EL (cell line): Measurements from ENCODE around the gene CUX1.
"Not testable (repeated sequence)": the region's sequence is repeated elsewhere in the genome, so short reads cannot be mapped to it uniquely, and the experiment has no call there.

Experiments used
- DNase-seq: peaks from one replicate; pipeline ENCODE4 v3.0.0-alpha.2; 2016

Gene CUX1, protein sequence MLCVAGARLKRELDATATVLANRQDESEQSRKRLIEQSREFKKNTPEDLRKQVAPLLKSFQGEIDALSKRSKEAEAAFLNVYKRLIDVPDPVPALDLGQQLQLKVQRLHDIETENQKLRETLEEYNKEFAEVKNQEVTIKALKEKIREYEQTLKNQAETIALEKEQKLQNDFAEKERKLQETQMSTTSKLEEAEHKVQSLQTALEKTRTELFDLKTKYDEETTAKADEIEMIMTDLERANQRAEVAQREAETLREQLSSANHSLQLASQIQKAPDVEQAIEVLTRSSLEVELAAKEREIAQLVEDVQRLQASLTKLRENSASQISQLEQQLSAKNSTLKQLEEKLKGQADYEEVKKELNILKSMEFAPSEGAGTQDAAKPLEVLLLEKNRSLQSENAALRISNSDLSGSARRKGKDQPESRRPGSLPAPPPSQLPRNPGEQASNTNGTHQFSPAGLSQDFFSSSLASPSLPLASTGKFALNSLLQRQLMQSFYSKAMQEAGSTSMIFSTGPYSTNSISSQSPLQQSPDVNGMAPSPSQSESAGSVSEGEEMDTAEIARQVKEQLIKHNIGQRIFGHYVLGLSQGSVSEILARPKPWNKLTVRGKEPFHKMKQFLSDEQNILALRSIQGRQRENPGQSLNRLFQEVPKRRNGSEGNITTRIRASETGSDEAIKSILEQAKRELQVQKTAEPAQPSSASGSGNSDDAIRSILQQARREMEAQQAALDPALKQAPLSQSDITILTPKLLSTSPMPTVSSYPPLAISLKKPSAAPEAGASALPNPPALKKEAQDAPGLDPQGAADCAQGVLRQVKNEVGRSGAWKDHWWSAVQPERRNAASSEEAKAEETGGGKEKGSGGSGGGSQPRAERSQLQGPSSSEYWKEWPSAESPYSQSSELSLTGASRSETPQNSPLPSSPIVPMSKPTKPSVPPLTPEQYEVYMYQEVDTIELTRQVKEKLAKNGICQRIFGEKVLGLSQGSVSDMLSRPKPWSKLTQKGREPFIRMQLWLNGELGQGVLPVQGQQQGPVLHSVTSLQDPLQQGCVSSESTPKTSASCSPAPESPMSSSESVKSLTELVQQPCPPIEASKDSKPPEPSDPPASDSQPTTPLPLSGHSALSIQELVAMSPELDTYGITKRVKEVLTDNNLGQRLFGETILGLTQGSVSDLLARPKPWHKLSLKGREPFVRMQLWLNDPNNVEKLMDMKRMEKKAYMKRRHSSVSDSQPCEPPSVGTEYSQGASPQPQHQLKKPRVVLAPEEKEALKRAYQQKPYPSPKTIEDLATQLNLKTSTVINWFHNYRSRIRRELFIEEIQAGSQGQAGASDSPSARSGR (N-terminal part only)

DNA sequence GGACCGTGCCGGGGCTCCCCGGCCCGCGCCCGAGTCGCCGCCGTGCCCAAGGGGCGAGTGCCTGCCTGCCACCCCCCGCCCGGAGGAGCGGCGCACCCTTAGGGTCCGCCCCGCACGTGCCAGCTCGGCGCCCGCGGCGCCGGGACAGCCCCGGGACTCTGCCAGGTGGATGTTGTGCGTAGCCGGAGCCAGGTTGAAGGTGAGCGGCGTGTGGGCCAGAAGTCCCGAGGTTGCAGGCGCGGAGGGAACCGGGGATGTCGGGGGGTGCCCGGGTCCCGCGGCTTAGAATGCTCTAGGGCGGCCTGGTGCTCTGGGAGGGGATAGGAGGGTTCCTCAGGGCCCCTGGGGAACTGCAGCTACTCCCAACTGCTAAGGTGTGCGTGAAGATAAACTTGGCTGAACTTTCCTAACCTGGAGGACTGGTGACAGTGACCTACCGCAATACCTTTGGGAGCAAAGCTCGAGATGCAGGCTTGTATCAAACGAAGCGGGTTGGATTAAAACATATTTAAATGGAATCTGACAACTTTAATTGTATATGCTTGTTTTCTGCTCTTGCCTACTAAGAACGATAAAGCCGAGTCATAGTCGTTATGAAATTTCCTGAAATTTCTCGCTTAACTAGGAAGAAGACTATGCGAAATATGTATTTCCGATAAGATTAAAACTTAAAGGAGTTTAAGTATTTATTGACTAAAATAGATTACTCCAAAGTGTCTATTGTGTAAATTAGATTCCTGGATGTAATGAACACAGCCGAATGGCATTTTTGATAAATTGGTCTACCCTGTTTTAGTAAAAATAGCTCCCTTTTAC is at the start of gene CUX1:
TSS of gene CUX1 (plus strand) at position 156 of the 816 bp plus-strand sequence. CDS start at position 170, 14 bp downstream.
- peak; percentile 38 for DNase-seq

DNA sequence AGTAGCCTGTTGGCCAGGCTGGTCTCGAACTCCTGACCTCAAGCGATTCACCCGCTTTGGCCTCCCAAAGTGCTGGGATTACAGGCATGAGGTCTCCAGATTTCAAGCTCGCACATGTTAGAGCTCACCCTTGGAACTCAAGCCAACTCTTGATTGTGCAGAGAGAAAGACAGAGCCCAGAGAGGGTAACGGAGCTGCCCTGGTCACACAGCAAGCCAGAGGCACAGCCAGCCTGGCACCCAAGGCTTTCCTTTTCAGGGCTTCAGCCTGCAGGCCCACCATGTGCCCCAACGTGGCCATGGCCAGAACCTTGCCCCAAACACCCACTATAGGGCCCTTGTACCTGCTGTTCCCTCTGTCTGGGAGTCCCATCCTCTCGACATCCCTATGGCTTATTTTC is 49.1 kb upstream of the CUX1 start:
- no peak for DNase-seq

DNA sequence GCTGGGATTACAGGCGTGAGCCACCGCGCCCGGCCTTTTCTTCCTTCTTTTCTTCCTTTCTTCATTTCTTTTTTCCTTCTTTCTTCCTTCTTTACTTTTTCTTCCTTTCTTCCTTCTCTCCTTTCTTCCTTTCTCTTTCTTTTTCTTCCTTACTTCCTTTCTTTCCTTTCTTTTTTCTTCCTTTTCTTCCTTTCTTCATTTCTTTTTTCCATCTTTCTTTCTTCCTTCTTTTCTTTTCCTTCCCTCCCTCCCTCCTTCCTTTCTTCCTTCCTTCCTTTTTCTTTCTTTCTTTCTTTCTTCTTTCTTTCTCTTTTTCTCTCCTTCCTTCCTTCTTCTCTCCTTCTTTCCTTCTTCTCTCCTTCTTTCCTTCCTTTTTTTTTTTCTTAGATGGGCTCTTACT is 47.0 kb upstream of the CUX1 start:
- DNase-seq, result no peak

DNA sequence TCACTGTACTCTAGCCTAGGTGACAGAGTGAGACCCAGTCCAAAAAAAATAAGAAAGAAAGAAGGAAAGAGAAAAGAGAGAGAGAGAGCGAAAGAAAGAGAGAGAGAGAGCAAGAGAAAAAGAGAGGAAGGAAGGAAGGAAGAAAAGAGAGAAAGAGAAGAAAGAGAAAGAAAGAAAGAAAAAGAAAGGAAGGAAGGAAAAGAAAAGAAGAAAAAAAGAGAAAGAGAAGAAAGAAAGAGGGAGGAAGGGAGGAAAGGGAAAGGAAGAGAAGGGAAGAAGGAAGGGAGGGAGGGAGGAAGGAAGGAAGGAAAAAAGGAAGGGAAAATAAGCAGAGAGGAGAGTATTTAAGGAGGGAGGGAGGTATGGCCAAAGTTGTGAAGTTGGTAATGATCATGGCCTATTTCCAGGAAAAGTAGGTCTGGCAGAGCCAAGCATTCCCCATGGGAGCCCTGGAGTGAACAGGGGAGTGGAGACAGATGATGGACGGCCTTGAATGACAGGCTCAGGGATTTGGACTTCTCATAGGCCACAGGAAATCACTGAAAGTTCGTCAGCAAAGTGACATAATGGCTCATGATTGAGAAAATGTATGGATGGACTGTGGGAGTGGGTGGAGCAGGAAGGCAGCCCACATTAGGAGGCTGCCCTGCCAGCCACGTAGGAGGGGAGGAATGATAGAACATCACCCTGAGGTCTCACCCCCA is 44.8 kb upstream of the CUX1 start:
- no peak for DNase-seq

DNA sequence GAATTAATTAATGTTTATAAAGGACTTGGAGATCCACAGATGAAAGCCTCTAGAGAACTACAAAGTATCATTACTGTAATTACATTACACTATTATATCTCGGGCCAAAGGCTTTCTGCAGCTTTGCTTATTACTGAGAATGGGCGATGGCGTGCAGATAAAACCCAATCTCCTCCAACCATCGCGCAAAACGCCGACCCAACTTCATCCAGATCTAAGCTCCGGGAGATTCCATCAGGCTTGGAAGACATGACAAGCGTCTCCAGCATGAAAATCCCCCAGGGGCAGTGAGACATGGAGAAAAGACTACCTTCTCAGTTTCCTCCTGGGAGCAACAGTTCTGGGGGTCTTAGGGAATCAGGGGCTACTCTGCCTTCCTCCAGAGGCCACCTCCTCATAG is 42.2 kb upstream of the CUX1 start:
- DNase-seq, result no peak

DNA sequence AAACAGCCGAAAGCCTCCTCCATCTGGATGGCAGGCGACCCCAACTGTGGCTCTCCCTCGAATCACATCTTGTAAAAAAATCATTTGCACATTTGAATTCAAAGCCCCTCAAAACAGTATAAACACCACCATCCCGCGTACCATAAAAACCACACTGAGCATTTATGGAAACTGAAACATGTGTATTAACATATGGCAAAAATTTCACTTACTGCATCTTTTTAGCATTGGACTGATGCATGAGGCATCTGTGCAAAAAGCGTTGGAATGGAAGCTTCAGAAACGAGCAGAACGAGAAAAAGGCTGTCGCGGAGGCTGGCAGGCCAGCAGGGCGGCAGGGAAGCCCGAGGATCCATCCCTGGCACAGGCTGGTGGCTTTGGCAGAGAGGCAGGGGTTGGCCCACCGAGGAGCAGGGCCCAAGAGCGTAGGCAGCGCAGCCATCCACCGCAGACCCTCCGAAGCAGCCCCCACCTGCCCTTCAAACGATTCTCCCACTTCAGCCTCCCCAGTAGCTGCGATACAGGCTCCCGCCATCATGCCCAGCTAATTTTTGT is 39.3 kb upstream of the CUX1 start:
- DNase-seq, result no peak

DNA sequence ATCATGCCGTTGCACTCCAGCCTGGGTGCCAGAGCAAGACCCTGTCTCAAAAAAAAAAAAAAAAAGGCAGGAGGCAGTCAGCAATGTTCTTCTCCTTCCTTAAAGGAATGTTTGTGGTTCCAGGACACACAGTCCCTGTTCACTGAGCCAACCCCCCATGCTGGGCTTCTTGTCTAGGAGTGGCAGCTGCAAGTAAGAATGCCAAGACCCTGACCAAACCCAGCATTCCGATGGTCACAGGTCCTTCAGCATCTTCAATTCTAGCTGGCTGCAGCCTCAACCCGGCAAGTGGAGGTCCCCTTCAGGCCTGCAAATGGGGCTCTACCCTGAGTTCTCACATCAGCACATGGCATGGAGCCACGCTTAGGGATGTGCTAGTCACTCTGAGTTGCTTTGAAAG is 38.2 kb upstream of the CUX1 start:
- no peak for DNase-seq

DNA sequence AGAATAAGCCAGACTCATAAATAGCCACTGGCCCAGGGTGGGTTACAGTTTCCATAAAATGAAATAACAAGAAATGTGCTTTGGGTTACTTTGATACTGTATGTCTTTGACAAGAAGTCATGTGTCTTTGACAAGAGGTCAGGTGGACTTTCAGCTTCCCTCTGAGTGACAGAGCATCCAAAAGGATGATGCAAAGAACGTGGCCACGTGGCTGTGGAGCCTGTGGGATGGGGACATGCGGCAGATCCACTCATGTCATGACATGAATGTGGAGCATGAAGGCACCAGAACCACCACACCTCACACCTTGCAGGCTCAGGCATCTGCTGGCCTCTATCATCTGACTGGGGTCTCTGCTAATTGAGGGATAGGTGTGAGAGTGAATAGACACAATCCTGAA is 37.1 kb upstream of the CUX1 start:
- no peak for DNase-seq

DNA sequence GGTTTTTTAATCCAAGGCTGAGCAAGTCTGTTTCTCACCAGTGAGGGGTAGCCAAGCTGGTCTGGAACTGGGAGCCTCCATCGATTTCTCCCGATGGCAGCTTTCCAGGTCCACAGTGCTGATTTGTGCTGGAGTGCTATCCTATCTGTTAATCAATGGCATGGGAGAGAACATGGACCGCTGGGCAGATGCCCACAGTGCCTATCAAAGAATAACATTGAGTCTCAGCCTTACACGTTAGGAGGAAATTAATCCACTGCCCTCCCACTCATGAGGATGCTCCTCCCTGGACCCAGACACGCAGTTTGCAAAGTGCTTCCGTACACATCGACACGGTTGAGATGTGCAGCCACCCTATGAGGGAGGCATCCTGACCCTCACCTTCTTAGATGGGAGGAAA is 36.0 kb upstream of the CUX1 start:
- DNase-seq, result no peak

DNA sequence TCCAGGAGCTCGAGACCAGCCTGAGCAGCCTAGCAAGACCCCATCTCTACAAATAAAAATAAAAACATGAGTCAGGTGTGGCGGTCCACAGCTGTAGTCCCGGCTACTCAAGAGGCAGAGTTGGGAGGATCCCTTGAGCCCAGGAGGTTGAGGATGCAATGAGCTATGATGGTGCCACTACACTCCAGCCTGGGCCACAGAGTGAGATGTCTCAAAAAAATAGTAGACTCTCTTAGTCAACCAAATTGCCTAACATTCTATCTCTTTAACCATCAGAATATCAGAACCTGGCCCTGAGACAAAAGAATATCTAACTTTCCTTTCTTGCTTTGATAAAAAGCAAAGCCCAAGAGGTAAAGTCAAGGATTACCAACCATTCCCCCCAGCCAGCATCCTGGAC is 35.0 kb upstream of the CUX1 start:
- DNase-seq, result no peak

DNA sequence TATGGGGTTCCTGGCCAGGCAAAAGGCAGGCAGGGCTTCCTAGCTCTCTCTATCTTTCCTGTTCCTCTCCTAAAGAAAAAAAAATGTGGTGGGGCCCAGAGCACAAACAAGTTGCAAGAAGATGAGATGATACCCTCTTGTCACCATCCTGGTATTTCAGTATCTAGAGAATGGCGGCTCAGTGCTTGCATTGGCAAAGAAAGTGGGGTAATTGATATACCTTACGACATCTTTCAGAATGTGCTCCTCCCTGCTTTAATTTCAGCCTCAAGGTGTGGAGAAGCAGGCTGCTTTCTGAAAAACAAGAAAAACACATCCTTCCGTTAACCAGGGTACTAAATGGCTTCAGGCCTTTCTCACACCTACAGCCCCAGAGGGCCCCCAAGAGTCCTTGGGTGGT is 34.5 kb upstream of the CUX1 start:
- DNase-seq, result no peak

DNA sequence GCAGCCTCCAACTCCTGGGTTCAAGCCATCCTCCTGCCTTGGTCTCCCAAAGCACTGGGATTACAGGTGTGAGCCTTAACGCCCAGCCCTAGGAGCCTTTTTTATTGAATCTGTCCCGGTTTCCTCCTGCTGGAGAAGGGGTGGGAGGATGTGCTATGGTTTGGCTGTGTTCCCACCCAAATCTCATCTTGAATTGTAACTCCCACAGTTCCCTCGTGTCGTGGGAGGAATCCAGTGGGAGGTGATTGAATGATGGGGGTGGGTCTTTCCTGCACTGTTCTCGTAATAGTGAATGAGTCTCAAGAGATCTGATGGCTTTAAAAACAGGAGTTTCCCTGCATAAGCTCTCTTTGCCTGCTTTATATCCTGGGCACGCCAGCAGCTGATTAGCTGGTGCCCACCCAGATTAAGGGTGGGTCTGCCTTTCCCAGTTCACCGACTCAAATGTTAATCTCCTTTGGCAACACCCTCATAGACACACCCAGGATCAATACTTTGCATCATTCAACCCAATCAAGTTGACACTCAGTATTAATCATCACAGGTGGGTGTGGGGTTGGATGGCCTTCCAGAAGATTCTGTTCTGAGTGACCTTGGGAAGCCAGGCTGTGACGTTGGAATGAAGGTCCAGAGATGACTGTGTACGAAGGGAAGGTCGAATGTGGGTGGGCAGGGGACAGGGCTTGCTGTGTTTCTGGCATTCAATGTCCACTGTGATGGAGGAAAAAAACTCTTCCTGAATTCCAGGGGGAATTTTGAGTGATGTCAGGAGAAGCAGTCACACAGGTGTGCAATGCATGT is 33.8 kb upstream of the CUX1 start:
- DNase-seq, result no peak

DNA sequence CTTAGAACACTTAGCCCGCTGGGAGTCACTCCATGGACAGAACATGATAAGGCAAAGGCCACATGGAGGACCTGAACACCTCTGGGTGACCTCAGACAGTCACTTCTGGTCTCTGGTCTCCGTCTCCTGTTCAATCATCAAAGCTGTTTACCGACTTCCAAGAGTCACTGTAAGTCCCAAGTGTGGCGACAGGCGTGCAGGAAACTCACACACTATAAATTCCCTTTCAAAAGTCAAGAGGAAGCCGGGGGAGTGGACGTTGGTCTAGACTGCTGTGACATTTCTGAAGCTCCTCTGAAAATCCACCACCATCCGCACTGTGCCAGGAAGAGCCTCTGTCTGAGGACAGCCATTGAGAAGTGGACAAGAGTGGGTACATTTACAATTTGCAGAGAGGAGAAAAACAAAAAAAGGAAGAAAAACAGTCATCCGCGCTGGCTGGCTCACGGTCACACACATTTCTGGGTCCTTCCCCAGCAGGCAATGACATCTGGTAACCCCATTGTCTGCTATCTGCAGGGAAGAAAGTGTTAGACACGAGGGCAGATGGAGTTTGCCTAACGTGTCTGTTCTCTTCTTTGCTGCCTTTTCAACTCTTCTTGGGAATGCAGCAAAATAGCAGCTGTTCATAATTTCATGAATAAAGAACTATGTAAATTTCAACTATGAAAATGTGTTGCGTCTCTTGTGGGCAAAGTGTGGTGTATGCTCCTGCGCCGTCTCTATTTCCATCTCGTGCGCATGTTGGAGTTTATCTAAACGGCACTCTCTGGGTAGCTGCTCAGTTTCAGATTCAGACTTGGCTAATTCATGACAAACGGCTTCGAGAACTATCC is 32.9 kb upstream of the CUX1 start:
- DNase-seq, result peak; percentile 16

DNA sequence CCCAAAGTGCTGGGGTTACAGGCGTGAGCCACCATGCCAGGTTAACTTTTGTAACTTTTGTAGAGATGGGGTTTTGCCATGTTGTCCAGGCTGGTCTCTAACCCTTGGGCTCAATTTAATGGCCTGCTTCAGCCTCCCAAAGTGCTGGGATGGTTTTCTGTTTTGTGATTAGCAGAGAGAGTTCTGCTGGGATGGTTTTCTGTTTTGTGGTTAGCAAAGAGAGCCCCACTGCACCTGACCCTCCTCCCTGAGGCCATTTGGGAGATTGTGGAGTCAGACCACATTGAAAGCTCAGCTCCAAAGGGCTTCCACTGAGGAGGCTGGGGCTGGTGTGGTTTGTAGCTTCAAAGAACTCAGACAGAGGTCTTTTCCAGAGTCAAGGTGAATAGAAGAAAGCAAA is 29.6 kb upstream of the CUX1 start:
- no peak for DNase-seq

DNA sequence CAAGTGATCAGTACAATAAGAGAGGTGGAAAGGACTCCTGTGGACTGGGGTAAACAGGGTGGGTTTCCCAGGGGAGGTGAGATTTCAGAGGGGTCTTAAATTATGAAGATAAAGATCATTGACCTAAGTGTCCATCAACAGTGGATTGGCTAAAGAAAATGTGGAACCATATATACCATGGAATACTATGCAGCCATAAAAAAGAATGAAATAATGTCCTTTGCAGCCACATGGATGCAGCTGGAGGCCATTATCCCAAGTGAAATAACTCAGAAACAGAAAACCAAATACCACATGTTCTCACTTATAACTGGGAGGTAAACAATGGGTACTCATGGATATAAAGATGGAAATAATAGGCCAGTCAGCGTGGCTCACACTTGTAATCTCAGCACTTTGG is 28.9 kb upstream of the CUX1 start:
- no peak for DNase-seq

DNA sequence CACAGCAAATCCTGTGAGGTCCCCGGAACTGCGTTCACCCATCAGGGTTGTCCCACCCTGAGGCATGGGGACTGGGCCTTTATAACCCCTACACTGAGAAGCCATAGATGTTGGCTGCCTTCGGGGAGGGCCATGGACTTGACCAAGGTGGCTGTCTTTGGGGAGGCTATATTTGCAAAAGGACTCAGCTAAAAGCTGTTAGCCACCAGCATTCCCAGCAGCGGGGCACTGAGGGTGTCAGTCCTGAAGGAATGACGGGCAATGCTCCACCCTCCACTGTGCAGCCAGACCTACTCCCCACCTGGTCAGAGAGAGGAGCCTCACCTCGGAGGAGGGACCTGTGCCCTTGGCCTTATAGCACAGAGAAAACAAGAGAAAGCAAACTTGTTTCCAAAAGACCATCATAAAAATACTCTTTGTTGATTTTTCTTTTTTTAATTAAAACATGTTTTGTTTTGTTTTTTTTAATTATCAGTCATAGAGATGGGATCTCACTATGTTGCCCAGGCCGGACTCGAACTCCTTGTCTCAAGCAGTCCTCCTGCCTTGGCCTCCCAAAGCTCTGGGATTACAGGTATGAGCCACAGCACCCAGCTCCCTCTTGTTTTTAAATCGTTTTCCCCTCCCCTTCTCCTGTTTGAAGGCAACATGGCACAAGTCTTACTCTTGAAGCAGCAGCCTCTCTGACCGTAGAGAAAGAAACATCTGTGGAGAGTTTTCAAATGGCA is 26.7 kb upstream of the CUX1 start:
- DNase-seq, result no peak

DNA sequence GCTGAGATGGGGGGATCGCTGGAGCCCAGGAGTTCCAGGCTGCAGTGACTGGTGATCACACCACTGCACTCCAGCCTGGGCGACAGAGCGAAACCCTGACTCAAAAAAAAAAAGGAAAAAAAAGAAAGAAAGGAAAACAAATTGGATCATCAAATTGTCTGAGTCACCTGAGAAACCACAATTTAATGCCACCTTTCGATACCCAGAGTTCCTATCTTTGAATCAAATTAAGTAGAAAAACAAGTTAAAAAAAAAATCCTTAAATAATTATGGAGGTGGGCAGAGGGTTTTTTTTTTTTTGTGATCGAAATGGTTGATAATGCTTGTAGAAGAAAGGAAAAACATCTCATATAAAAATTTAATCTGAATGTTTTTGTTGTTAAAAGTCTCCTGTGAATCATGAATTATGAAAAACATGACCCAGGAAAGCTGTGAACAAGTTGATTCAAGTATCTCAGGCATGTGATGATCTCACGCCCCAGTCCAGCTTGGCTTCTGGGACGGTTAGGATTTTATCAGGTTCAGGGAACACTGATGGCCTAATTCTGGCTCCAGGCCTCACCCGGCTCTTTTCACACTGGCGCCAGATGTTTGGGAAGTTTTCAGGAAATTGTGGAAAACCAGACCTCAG is 25.3 kb upstream of the CUX1 start:
- peak; percentile 86 for DNase-seq

DNA sequence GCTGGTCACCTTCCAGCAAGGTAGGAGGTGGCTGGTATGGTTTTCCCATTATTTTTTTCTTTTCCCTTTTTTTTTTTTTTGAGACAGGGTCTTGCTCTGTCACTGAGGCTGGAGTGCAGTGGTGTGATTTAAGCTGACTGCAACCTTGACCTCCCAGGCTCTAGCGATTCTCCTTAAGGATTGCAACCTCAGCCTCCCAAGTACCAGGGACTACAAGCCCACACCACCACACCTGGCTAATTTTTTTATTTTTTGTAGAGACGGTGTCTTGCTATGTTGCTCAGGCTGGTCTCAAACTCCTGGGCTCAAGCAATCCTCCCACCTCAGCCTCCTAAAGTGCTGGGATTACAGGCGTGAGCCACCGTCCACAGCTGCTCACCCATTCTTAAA is 24.7 kb upstream of the CUX1 start:
- DNase-seq, result not testable (repeated sequence)
